ENCODE results near the gene SNX27. TPM values are rescaled to one million over a fixed set of nuclear protein-coding genes. Genes with fewer than 3 reads are reported as not detected.
"Not testable (repeated sequence)": the region's sequence is repeated elsewhere in the genome, so short reads cannot be mapped to it uniquely, and the experiment has no call there.

SNX27 gene
- total RNA-seq, 2 experiments from 2014 or later: 24.5 to 26.0 TPM

DNA sequence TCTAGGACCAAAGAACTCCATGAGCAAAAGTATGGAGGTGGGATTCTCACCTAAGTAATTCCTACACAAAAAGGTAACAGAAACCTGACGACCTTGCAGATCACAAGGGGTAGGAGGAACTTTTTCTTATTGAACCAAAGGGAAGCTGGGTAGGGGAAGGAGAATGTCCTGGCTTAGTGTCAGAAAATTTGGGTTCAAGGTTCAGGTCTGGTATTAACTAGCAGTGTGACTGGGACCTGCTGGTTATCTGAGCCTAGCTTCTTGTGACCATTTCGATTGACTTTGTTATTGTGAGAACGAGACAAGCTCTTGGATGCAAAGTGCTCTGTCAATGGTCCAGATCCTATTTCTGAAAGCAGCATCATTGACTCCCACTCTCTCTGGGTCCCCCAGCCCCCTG lies 5.0 kb upstream of the SNX27 start:
- ChIA-PET CTCF (interaction anchor here (1.0 kb wide), 1 partner anchor 13 kb away, joined by 4 read pairs; no protein-coding TSS in a partner anchor), POLR2A (no interaction called here)
- no peak overlapping the region for H3K4me3 Mint-ChIP-seq

DNA sequence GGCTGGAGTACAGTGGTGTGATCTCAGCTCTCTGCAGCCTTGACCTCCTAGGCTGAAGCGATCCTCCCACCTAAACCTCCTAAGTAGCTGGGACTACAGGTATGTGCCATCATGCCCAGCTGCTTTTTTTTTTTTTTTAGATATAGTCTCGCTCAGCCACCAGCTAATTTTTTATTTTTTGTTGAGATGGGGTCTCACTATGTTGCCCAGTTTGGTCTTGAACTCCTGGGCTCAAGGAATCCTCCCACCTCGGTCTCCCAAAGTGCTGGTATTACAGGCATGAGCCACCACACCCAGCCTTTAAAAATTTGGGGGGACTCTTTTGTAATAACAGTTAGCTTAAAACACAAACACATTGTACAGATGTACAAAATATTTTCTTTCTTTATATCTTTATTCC lies 1.7 kb upstream of the SNX27 start:
- ChIA-PET POLR2A (no interaction called here), CTCF (interaction anchor here (1.0 kb wide), 2 partner anchors 16 to 19 kb away, joined by 3 to 5 read pairs; no protein-coding TSS in a partner anchor)
- H3K27ac Mint-ChIP-seq: no peak overlapping the region
- ATAC-seq (no peak), DNase-seq (no peak)
- H3K4me3 Mint-ChIP-seq: no peak overlapping the region
- no peaks in the 10 kb centered on the region for H3K9me3 Mint-ChIP-seq (ENCODE audit: insufficient read depth)
- H3K27me3 Mint-ChIP-seq (ENCODE audit: low read depth): peaks cover 12% of the 10 kb centered on the region
- peaks cover 26% of the 10 kb centered on the region for H3K4me1 Mint-ChIP-seq (ENCODE audit: low read depth)
- peaks cover 1% of the 10 kb centered on the region for H3K36me3 Mint-ChIP-seq (ENCODE audit: low read depth)

More for the DNA sequence above, 5.0 kb upstream of the SNX27 start:
- H3K36me3 Mint-ChIP-seq (ENCODE audit: low read depth): no peaks in the 10 kb centered on the region
- H3K4me1 Mint-ChIP-seq (ENCODE audit: low read depth): peaks cover 7% of the 10 kb centered on the region
- ATAC-seq: no peak
- H3K27me3 Mint-ChIP-seq (ENCODE audit: low read depth): peaks cover 18% of the 10 kb centered on the region
- H3K27ac Mint-ChIP-seq: no peak overlapping the region
- DNase-seq: no peak
- no peaks in the 10 kb centered on the region for H3K9me3 Mint-ChIP-seq (ENCODE audit: insufficient read depth)

DNA sequence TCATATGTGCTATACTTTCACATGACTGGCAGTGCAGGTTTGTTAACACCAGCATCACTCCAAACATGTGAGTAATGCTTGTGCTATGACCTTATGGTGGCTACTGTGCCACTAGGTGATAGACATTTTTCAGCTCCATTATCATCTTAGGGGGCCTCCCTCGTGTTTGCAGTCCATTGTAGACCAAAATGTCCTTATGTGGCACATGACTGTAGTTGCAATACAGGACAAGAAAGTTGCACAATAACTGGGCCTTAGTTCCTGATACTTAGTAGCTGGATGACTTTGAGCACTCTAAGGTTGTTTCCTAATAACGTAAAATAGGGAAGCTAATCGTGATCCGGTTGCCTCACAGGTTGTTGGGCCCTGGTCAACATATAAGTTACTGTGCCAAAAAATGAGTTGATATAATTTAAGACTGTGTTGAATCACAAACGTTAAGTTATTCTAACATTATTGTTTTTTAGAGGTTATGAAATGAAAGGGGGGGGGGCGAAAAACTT lies 511 bp upstream of the SNX27 start:
- peak overlapping the region; percentile 77 for H3K27ac Mint-ChIP-seq
- CTCF ChIA-PET: interaction anchor here (1.1 kb wide), 1 partner anchor 17 kb away, joined by 4 read pairs; no protein-coding TSS in a partner anchor
- no peak for DNase-seq
- H3K4me3 Mint-ChIP-seq: peak overlapping the region; percentile 95
- H3K4me1 Mint-ChIP-seq (ENCODE audit: low read depth): peaks cover 34% of the 10 kb centered on the region
- H3K36me3 Mint-ChIP-seq (ENCODE audit: low read depth): peaks cover 4% of the 10 kb centered on the region
- no peak for ATAC-seq
- POLR2A ChIA-PET: no interaction called here
- no peaks in the 10 kb centered on the region for H3K9me3 Mint-ChIP-seq (ENCODE audit: insufficient read depth)
- H3K27me3 Mint-ChIP-seq (ENCODE audit: low read depth): peaks cover 10% of the 10 kb centered on the region

- H3K4me1 Mint-ChIP-seq (ENCODE audit: low read depth): peaks cover 34% of the 10 kb centered on the region
- POLR2A ChIA-PET: no interaction called here
- H3K36me3 Mint-ChIP-seq (ENCODE audit: low read depth): peaks cover 4% of the 10 kb centered on the region
- CTCF ChIA-PET: interaction anchor here (0.9 kb wide), 1 partner anchor 224 kb away, joined by 4 read pairs; no protein-coding TSS in a partner anchor
- DNase-seq (peak; percentile 46), ATAC-seq (peak; percentile 14)
- peak overlapping the region; percentile 94 for H3K27ac Mint-ChIP-seq
- H3K27me3 Mint-ChIP-seq (ENCODE audit: low read depth): peaks cover 5% of the 10 kb centered on the region
- no peaks in the 10 kb centered on the region for H3K9me3 Mint-ChIP-seq (ENCODE audit: insufficient read depth)
- peak overlapping the region; percentile 95 for H3K4me3 Mint-ChIP-seq
Measured at GRCh38 chr1:151612501-151613281, 841 bp downstream of the SNX27 start.

DNA sequence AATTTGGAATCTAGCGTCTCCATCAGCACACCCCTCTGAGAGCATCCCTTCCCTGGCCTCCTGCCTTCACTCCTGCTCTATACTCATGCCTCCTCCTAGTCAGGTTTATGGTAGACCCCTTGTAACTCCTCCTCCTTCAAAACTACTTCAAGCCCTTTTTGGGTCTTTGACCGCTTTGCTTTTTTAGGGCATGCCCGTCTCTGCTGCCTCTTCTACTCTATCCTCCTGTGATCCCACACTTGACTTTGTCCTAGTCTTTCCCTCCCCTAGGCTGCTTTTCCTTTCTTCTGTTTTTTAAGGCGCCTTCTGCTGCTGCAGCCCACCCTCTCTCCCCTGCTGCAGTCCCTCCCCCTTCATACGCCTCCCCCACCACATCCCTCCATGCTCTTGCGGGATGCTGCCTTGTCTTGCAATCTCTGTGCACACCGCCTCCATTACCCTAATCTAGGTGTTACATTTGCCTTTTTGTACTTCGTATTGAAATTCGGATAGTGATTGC lies 1.5 kb downstream of the SNX27 start:
- ChIA-PET CTCF (no interaction called here), POLR2A (no interaction called here)
- H3K27ac Mint-ChIP-seq: peak overlapping the region; percentile 94
- H3K4me1 Mint-ChIP-seq (ENCODE audit: low read depth): peaks cover 35% of the 10 kb centered on the region
- DNase-seq: no peak
- peaks cover 4% of the 10 kb centered on the region for H3K36me3 Mint-ChIP-seq (ENCODE audit: low read depth)
- peak overlapping the region; percentile 95 for H3K4me3 Mint-ChIP-seq
- no peak for ATAC-seq
- peaks cover 2% of the 10 kb centered on the region for H3K27me3 Mint-ChIP-seq (ENCODE audit: low read depth)
- no peaks in the 10 kb centered on the region for H3K9me3 Mint-ChIP-seq (ENCODE audit: insufficient read depth)

DNA sequence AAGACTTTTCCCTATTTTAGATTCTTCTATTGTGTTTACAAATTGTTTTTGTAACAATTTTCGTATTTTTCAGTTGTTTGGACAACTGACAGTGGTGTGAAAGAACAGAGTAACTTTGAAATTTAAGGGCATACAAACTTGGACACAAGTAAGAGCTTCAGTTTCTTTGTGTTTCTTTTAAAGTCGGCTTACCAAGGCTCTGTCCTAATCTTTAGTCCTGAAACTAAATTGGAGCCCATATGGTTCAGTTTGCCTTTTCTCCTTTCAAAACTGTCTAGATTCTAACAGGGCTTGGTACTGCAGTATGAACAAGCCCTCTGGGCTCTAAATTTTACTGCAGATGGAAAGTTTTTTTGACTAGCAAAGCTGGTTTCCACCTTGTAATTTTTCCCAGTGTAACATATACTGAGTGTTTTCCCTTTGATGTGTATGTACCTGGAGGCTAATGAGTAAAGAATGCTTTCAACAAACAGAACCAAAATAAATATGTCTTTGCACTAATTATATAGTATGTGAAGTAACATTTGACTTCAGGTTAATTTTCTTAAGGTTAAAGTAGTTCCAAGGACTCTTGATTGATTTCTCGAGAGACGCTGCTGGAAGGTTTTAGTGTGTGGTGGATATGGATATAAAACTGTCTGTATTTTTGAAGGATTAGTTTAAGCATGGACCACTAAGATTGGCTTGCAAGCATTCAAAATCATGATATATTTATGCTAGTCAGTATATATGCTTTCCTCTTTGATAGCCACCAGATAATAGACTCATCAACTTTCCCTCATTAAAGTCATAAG lies 4.1 kb downstream of the SNX27 start:
- H3K27ac Mint-ChIP-seq: no peak overlapping the region
- CTCF ChIA-PET: interaction anchor here (1.3 to 1.6 kb wide), 2 partner anchors 22 to 81 kb away, joined by 6 read pairs; no protein-coding TSS in a partner anchor
- H3K4me3 Mint-ChIP-seq: no peak overlapping the region

DNA sequence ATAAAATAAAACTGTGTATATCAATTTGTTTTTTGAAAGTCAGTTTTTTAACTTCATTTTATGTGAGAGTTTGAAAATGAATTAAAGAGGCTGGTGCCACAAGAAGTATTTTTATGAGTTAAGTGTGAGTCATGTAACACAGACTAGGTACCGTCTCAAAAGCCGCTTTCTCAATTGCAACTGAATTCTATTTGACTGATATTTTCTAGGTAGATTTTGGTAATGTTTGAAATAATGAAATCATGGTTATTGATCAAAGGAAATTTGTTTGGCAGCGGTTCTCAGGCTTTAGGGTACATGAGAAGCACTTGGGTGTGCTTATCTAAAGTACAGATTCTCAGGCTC lies 4.6 kb downstream of the SNX27 start:
- Mint-ChIP-seq H3K4me3 (no peak overlapping the region), H3K9me3 (ENCODE audit: insufficient read depth) (no peaks in the 10 kb centered on the region), H3K27me3 (ENCODE audit: low read depth) (no peaks in the 10 kb centered on the region), H3K27ac (no peak overlapping the region), H3K36me3 (ENCODE audit: low read depth) (peaks cover 7% of the 10 kb centered on the region), H3K4me1 (ENCODE audit: low read depth) (peaks cover 35% of the 10 kb centered on the region)
- ATAC-seq: no peak
- ChIA-PET CTCF (interaction anchor here (0.9 to 1.6 kb wide), 3 partner anchors 23 to 118 kb away, joined by 3 to 6 read pairs (median 3); no protein-coding TSS in a partner anchor), POLR2A (no interaction called here)
- no peak for DNase-seq

More for the DNA sequence above, 4.1 kb downstream of the SNX27 start:
- ATAC-seq (no peak), DNase-seq (no peak)
- Mint-ChIP-seq H3K4me1 (ENCODE audit: low read depth) (peaks cover 39% of the 10 kb centered on the region), H3K27me3 (ENCODE audit: low read depth) (no peaks in the 10 kb centered on the region), H3K36me3 (ENCODE audit: low read depth) (peaks cover 7% of the 10 kb centered on the region), H3K9me3 (ENCODE audit: insufficient read depth) (no peaks in the 10 kb centered on the region)
- POLR2A ChIA-PET: interaction anchor here (0.6 kb wide), 1 partner anchor 100 kb away, joined by 3 read pairs; no protein-coding TSS in a partner anchor

GRCh38 chr1:151618003-151618402 lies 6.2 kb downstream of the SNX27 start:
- H3K27me3 Mint-ChIP-seq (ENCODE audit: low read depth): no peaks in the 10 kb centered on the region
- ChIA-PET POLR2A (no interaction called here), CTCF (interaction anchor here (0.7 kb wide), 1 partner anchor 24 kb away, joined by 3 read pairs; no protein-coding TSS in a partner anchor)
- H3K9me3 Mint-ChIP-seq (ENCODE audit: insufficient read depth): no peaks in the 10 kb centered on the region
- ATAC-seq (no peak), DNase-seq (no peak)
- H3K4me1 Mint-ChIP-seq (ENCODE audit: low read depth): peaks cover 32% of the 10 kb centered on the region
- no peak overlapping the region for H3K4me3 Mint-ChIP-seq
- H3K36me3 Mint-ChIP-seq (ENCODE audit: low read depth): peaks cover 7% of the 10 kb centered on the region
- no peak overlapping the region for H3K27ac Mint-ChIP-seq

DNA sequence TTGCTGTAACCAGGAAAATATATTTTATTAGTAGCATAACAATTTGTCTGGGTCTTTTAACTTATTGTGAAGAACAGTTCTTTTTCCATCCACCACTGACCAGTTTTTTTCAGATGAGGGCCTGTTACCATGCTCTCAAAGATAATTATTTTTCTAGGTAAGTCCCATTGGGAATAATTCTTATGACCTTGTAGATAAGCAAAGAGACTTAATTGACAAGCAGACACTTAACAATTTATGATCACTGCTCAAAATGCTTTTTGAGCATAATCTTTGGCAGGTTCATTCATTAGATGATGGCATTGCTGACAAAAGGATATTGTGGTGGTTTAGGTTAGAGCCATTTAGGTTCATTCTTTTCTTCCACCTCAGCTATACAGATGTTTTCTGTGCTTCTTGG lies 6.6 kb downstream of the SNX27 start:
- Mint-ChIP-seq H3K27me3 (ENCODE audit: low read depth) (no peaks in the 10 kb centered on the region), H3K4me3 (no peak overlapping the region), H3K27ac (no peak overlapping the region), H3K4me1 (ENCODE audit: low read depth) (peaks cover 27% of the 10 kb centered on the region), H3K36me3 (ENCODE audit: low read depth) (peaks cover 7% of the 10 kb centered on the region), H3K9me3 (ENCODE audit: insufficient read depth) (no peaks in the 10 kb centered on the region)
- no peak for ATAC-seq
- DNase-seq: no peak
- ChIA-PET CTCF (no interaction called here), POLR2A (no interaction called here)

DNA sequence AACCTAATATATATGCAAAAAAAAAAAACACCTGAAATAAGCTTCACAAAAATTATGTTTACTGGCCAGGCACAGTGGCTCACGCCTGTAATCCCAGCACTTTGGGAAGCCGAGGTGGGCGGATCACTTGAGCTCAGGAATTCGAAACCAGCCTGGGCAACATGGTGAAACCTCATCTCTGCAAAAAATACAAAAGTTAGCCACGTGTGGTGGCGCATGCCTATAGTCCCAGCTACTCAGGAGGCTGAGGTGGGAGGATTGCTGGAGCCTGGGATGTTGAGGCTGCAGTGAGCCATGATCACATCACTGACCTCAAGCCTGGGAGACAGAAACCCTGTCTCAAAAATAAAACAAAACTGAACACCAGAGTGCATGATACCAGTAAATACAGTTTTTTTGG lies 7.1 kb downstream of the SNX27 start:
- H3K4me3 Mint-ChIP-seq; H3K9me3 Mint-ChIP-seq (ENCODE audit: insufficient read depth); POLR2A ChIA-PET; H3K27ac Mint-ChIP-seq; H3K36me3 Mint-ChIP-seq (ENCODE audit: low read depth); ATAC-seq; H3K27me3 Mint-ChIP-seq (ENCODE audit: low read depth); CTCF ChIA-PET; DNase-seq: not testable (repeated sequence)
- peaks cover 23% of the 10 kb centered on the region for H3K4me1 Mint-ChIP-seq (ENCODE audit: low read depth)

DNA sequence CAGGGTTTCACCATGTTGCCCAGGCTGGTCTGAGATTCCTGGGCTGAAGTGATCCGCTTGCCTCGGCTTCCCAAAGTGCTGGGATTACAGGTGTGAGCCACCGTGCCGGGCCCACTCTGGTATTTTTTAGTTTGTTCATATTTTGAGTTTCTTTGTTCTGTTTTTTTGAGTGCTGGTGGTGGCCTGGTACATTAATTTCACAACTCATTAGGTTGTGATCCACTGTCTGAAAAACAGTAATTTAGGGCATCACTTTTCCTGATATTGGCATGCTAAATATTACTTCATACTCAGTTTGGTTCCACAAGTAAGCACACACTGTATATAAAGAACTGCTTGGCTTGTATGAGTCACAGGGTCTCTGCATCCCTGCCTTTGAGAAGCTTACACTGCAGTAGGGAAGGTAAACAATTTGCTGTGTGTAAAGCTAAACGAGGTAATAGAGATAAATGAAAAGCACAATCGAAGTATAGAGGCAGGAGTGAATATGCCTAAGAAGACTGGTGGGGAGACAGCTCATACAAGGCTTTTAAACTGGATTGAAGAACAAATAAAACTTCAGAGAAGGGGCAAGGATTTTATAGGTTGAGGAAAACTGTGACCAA lies 7.7 kb downstream of the SNX27 start:
- peaks cover 7% of the 10 kb centered on the region for H3K36me3 Mint-ChIP-seq (ENCODE audit: low read depth)
- no peak for ATAC-seq
- ChIA-PET CTCF (interaction anchor here (1.0 to 1.8 kb wide), 3 partner anchors 25 to 109 kb away, joined by 3 to 6 read pairs (median 3); partner anchors contain the start of gene CGN), POLR2A (no interaction called here)
- H3K4me1 Mint-ChIP-seq (ENCODE audit: low read depth): peaks cover 19% of the 10 kb centered on the region
- no peaks in the 10 kb centered on the region for H3K27me3 Mint-ChIP-seq (ENCODE audit: low read depth)
- no peak for DNase-seq
- H3K27ac Mint-ChIP-seq: no peak overlapping the region
- H3K4me3 Mint-ChIP-seq: no peak overlapping the region
- H3K9me3 Mint-ChIP-seq (ENCODE audit: insufficient read depth): no peaks in the 10 kb centered on the region
